DMS153 treated with DMSO at 0.1 percent for 48 hours (cell line): ENCODE measurements around the gene COL15A1.

ENCODE experiments used
- DNase-seq: peaks from one replicate; lab custom pipeline; 2025; ENCODE audit not compliant: unreplicated experiment; lab: John Stamatoyannopoulos, UW

The COL15A1 gene

DNA sequence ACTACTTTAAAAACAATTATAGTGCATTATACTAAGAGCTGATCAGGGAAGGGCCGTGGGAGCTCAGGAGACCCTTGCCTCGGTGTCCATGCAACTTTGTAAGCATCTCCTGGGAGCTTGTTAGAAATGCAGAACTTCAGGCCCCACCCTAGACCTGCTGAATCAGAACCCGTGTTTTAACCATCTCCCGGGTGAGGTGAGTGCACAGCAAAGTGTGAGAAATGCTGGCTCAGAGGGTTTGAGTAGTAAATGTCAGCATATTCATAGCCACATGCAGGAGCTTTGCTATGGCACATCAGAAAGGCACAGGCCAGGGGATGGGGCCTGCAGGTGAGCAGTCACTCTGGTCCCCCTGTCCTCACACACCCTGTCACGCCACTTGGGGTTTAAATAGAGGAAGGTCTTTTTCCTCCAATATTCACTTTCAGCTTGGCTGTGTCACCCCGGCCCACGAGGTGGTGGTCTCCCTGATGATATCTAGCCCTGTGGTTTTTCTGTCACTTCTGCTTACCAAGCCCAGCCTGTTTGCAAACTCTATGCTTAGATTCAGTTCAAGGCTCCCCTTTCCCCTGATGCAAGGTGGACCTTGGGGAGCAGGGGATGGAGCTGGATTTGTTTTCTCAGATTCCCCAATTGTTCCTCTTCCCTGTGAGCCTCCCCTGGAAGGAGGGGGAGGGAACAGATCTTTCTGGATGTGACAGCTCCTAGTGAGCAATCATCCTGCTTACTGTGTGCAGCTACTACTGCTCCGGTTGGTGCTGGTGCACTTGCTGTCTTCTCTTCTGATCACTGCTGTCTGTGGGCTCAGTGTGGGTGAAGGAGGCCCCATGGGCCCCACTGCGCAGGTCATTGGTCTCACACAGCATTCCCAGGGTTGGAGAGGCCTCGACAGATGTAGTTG lies 109.4 kb downstream of the COL15A1 start:
- DNase-seq: no peak

DNA sequence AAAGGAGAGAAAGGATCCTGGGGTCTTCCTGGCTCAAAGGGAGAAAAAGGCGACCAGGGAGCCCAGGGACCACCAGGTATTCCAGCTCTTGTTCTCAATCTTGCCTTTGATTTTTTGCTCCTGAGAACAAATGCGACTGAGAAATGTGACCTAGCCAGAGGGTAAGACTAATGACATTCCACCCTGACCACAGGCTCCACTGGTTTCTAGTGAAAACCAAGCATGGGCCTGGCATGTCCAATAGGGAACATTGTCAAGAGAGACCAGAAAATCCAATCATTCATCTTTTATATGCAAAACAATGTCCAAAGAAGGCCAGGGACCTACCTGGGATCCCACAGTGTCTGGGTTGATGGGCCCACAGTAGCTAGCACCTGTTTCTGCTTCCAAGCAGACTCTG lies 110.9 kb downstream of the COL15A1 start:
- DNase-seq: no peak

DNA sequence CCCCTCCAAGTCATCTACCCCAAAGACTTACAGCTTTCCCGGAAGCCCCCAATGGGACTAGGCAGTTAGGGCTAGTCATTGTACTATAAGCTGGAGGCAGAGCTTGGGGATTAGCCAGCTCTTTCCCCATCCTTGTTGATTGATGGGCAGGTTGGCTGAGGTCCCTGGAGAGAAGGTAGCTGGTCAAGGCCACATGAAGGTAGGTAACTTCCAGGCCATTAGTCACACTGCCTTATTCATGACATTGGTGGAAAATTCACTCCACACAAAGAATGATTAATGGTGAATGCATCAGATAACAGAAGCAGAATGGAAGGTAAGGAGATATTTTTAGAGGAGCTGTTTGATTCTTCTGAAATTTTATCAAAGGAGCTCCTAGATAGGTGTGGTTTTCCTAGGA lies 111.7 kb downstream of the COL15A1 start:
- no peak for DNase-seq

DNA sequence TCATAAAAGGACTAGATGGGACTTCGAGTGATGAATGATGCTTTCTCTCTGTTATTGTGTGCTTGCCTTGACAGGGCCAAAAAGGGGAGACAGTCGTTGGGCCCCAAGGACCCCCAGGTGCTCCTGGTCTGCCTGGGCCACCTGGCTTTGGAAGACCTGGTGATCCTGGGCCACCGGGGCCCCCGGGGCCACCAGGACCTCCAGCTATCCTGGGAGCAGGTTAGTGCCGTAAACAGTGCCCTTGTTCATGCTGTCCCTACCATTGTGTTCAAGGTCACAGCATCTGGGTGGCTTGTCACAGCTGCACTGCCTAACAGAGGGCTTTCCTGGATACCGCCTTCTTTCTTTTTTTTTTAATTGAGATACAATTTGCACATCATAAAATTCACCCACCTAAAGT lies 112.5 kb downstream of the COL15A1 start:
- DNase-seq: no peak

DNA sequence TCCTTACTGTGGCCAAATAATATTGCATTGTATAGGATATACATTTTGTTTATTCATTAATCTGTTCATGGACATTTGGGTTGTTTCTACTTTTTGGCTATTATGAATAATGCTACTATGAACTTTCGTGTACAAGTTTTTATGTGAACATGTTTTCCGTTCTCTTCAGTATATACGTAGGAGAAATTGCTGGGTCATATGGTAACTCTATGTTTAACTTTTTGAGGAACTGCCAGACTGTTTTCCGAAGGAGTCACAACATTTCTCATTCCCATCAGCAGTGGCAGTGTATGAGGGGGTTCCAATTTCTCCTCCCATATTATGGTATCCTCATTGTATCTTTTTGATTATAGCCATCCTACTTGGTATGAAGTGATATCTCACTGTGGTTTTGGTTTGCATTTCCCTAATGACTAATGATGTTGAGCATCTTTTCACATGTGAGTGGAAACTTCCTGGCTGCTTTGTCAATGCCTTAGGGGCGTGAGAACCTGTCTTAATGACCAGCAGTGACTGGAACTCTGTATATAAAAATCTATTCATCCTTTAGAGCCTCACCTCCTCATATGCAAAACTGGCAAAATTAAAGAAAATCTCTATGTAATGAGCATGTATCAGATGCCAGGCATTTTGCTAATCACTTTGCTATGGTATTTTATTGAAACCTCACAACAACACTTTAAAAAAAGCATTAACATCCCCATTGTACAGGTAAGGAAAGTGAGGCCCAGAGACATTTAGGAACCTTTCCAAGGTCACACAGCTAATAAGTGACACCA lies 113.4 kb downstream of the COL15A1 start:
- no peak for DNase-seq

DNA sequence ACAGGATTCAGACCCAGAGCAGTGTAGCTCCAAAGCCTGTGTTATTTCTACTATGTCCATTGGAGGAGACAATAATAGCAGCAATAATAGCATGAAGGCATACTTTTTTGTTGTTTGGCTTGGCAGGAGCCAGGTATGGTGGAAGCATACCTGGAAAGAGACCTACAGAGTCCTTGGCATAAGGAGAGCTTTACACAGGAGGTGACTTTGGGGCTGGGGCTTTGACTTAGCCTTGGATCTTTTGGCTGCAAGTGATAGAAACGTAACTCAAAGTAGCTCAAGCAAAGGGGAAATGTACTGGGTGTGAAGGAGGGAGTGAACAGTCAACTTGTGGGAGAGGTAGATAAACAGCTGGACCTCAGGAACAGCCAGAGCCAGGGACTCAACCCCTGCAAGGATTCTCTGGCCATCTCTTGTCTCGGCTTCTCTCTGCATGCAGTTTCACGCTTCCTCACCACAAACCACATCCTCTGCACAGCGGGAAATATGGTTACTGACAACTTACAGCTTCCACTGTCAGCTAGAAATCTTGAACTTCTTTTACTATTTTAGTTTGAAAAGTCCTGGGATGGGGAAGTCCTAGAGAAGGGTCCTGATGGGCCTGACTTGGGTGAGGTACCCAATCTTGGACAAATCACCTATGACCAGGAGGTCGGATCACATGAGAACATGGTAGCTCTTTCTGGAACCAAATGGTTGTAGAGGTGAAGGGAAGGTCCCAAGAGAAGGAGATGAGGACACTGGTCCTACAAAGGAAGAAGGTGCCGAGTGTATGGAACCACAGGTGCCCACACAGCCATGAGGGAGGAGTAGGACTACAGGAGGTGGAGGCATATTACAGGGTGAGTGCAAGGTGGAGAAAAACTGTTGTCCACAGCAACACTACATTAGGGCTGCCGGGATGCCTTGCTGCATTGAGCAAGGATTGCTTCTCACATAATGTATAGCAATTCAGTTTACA lies 114.2 kb downstream of the COL15A1 start:
- no peak for DNase-seq

DNA sequence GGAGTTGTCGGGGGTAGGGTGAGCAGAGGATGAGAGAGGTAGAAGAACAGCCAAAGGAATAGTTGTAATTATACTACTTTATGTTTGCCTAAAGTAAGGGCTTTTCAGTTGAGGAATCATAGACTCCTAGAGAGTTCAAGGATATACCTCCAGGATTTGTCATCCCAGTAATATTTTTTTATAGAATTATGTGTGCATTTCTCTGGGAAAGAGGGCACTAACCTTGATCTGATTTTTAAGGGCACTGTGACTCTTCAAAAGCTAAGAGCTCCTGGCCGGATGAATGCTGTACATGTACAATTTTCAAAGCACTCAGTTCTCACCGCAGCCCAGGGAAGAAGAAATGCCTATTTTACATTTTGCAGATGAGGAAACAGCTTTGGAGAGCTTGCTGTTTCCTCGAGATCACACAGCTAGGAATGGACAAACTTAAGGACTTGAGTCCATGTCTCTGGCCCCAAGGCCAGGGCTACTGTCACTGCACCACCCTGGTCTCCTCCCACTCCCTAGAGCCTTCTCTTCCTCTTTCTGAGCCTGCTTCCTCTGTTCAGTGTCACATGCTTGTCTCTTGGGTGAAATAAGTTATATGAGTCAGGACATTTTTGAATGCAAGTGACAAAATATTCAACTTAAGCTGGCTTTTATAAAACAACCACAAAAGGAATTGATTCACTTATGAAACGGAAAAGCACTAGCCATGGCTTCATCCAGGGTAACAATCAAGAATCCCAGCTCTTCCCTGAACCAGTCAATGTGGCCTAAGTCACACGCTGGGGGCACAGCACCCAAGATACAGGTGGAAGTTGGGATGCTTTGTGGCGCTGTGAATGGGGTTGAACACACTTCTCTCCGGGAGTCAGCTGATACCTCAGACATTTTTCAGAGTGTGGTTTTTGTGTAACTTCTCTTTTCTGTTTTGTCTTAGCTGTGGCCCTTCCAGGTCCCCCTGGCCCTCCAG lies 115.5 kb downstream of the COL15A1 start:
- no peak for DNase-seq

DNA sequence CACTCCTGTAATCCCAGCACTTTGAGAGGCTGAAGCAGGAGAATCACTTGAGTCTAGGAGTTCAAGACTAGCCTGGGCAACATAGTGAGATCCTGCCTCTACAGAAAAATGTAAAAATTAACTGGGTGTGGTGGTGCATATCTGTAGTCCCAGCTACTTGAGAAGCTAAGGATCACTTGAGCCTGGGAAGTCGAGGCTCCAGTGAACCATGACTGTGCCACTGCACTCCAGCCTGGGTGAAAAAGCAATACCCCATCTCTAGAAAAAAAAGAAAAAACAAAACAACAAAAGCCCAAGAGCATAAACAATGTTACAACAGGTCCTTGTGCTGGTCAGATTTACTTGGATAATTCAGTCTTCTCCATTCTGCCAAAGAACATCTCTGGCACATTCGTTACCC lies 116.9 kb downstream of the COL15A1 start:
- DNase-seq: no peak

DNA sequence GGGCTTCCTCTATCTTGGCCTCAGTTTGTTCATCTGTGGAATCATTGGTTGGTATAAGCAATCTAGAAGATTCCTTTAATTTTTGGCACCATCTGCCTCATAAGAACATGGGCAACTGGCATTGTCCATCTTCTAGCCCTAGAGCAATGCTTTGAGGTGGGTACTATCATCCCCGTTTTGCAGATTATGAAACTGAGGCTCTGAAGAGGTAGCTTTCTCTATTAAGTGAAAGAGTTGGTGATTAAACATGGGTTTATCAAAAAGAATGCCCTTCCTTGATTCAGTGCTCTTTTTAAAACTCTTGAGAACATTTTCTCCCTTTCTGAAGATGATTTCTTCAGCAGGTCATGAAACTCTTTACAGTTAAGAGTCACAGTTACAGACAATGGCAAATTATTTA lies 118.8 kb downstream of the COL15A1 start:
- no peak for DNase-seq

DNA sequence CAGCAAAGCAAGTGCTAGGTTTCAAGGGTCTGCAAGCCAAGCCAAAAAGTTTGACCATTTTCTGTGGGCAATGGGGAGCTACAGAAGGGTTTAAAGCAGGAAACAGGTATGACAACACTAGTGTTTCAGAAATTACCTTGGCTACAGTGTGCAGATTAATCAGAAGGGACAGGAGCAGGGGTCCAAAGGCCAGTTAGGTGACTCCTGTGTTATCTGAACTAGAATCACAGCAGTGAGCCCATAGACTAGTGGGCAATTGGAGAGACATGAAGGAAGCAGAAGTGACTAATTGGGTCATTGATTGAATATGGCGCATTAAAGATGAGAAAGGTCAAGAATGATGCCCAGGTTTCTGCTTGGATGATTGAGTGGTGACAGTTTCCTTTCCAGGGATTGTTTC lies 119.8 kb downstream of the COL15A1 start:
- no peak for DNase-seq

DNA sequence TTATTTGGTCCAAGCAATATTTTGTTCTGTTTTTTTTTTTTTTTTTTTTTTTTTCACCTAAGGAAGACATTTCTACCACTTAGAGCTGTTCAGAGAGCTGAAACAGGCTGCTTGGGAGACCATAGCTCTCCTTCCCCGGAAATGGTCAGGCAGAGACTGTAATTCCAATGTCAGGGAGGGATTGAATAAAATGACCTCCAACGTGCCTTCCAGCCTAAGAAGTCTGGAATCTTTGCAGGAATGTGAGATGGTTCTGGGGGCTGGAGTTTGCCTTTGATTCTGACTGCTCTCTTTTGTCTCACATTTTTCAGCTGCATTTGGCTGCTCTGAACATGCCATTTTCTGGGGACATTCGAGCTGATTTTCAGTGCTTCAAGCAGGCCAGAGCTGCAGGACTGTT lies 122.9 kb downstream of the COL15A1 start:
- no peak for DNase-seq

DNA sequence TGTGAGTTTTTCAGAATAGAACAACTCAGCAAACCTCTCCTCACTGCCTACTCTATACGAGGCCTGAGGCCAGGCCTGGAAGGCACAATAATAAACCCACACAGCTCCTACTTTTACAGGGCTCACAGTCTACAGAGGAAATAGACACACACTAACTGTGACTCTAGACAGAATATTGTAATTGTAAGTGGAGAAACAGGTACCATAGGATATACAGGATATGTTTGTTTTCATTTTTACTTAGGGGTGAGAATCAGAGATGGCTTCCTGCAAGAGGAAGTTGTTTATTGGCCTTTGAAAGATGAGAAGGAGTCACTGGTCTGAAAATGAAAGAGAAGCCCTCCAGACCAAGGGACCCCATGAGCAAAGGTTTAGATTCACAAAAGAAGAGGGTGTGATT lies 125.4 kb downstream of the COL15A1 start:
- no peak for DNase-seq

DNA sequence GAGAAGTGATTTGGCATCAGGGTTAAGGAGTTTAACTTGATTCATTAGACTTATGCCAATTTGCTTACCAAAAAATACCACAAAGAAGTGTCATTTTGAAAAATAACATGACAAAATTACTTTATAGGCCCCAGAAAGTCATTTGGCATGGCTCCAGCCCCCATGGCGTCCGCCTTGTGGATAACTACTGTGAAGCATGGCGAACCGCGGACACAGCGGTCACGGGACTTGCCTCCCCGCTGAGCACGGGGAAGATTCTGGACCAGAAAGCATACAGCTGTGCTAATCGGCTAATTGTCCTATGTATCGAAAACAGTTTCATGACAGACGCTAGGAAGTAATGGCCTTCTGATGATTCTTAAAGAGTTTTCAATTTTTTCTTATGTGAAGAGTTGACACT lies 125.8 kb downstream of the COL15A1 start:
- no peak for DNase-seq

DNA sequence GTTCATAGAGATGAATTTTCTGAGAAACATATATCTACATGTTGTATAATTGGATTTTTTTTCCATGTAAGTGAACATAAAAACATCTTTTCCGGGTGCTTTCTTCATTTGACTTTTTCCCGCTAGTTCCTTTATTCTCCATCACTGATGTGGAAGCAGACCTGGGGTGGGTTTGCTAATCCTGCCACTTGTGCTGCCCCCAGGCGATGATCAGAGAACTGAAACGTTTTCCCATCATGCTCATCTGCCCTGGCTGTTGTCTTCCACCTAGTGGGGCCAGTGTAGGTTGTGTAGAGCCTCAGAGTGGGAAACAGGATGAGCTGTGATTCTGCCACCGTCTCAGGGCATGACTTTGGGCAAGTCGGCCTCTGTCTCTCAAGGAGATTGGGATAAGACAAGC lies 127.0 kb downstream of the COL15A1 start:
- no peak for DNase-seq

DNA sequence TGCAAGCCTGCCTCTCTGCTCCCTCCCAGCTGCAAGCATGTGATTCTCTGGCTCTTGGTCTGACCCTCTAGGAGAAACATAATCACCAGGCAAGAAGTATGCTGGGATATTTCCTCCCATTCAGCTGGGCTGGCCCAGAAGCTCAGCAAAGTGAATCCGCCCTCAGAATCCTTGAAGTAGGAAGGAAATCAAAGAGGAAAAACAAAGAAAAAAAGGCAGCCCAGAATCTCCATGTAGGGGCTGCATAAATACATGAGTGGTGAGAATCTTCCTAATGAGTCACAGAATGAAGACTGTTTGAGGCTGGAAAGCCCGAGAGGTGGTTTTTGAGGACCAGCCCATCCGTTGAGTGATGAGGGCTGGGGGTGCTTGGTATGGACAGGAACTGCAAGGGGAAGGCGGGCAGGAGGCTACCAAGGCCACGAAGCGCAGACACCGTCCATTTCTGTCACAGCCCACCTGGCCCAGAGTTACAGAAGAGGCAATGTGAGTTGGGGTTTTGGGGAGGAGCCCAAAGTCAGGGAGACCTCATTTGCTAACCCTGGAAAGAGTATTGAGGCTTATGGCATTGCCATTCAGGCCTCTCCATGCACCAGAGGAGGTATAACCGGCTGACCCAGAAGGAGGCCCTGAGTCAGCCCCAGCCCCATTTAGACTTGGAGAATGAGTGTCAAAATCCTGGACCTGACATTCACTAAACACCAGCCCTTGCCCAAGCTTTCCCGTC lies 127.8 kb downstream of the COL15A1 start:
- no peak for DNase-seq

DNA sequence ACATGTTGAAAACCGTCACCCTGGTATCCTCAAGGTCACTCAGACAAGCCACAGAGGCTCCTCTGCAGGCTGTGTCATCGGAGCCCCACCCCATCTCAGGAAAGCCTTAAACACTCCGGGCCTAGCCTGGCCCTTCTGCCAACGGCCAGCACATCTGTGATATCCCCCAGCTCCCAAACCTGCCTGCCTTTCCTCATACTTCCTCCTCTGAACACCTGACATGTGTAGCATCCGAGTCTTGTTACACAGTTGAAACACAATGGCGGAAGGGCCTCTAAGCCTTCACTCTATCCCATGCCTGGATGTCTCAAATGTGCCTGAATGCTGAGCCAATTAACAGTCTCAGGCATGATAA lies 128.3 kb downstream of the COL15A1 start:
- no peak for DNase-seq

DNA sequence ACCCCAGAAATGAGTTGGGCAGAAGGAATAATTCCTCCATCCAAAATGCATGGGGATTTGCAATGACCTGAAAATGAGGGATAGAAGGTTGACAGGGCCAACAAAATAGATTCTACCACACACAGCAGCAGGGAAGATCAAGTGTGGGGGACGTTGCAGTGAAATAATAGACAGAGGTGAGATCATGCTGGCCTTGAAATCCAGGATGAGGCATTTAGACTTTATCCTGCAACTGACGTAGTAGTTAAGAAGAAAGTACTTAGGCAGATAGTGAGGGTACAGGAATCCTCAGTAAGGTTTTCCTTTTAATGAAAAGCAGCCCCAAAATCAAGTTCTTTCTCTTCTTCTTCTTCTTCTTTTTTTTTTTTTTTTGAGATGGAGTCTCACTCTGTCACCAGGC lies 129.6 kb downstream of the COL15A1 start:
- DNase-seq: no peak

DNA sequence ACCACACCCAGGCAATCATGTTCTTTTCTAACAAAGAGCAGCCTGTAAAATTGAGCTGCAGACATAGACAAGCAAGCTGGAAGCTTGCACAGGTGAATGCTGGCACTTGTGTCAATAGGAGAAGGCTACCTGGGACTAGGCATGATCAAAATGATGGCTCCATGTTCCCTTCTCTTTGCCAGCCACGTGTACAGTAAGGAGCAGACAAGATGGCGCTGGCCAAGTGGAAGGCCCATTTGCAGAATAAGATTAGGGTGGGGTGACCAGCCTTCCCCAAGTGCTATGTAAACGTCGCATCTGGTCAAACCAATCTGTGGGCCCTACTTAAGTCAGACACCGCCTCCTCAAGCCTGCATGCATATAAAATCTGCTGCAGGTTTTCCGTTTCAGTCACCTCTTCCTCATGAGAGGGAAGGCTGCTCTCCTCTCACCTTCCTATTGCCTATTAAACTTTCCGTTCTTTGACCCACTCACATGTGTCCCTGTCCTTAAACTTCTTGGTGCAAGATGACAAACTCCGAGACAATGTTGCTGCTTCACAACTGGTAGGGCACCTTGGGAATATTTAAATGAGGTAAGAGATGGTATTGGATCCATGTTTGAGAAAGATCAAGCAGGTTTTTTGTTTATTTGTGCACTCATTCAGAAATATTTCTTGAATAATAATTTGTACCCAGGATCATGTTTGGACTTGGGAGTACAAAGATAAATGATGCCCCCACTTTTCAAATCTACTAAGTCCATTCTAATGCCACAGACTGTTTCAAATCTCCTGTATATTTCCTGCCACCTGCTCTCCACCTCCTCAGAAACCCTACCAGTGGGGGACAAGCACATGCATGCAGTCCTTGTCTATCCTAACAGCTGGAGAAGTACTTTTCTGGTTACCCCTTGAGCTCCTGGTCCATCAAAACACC lies 130.5 kb downstream of the COL15A1 start:
- DNase-seq: no peak

DNA sequence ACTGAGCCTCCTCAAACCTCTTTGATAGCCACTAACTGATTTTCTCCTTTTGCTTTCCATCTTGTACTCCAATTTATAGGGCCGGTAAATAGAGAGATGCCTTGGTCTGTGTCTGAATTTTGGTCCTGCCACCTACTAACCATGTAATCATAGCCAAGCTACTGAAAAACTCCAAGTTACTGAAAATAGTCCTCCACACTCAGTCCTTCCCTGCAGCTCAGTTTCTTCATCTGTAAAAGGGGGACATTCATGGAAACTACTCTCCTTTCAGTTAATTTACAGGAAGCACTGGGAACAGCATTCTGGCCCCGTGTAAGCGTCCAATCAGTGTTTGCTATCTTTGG lies 131.2 kb downstream of the COL15A1 start:
- DNase-seq: no peak
